Mesothelial cell of epicardium (in vitro differentiated cells): Measurements from ENCODE around the gene NYAP2. TPM values are rescaled to one million over a fixed set of nuclear protein-coding genes. Genes with fewer than 3 reads are reported as not detected.
A peak's percentile ranks its signal among the peaks of the same experiment; 100 is the strongest.

Source experiments
- DNase-seq, 2 experiments: peaks; one replicate each; pipeline ENCODE4 v3.0.0; 2021; ENCODE audit warnings: low spot score in 2 of 2; ENCODE audit not compliant: unreplicated experiment in 2 of 2
- H3K27ac Mint-ChIP-seq: 2 replicates; pipeline ENCODE4 v1.8.0; 2021; ENCODE audit warnings: mixed read lengths
- H3K27me3 Mint-ChIP-seq: 2 replicates; pipeline ENCODE4 v1.8.0; 2021; ENCODE audit warnings: low read depth, mixed read lengths
- H3K36me3 Mint-ChIP-seq: 2 replicates; pipeline ENCODE4 v1.8.0; 2021; ENCODE audit warnings: mixed read lengths
- H3K4me1 Mint-ChIP-seq: 2 replicates; pipeline ENCODE4 v1.8.0; 2021; ENCODE audit warnings: mixed read lengths
- H3K4me3 Mint-ChIP-seq: 2 replicates; pipeline ENCODE4 v1.8.0; 2021; ENCODE audit warnings: mild to moderate bottlenecking, moderate library complexity, mixed read lengths
- H3K9me3 Mint-ChIP-seq: 2 replicates; pipeline ENCODE4 v1.8.0; 2021; ENCODE audit warnings: mixed read lengths
- total RNA-seq: library from RNA; stranded (reverse); gene quantifications from 3 replicates; pipeline ENCODE4 v1.2.1, GENCODE V29; 2021
- TF ChIP-seq, protein P1 (sequence below): fragments of 200-600 bp; sonication (generic); IDR thresholded peaks from one replicate; pipeline ENCODE4 v1.5.0; 2021; ENCODE audit warnings: antibody characterized with exemption; ENCODE audit not compliant: unreplicated experiment

The NYAP2 gene
- total RNA-seq, result not detected in 3 replicates

DNA sequence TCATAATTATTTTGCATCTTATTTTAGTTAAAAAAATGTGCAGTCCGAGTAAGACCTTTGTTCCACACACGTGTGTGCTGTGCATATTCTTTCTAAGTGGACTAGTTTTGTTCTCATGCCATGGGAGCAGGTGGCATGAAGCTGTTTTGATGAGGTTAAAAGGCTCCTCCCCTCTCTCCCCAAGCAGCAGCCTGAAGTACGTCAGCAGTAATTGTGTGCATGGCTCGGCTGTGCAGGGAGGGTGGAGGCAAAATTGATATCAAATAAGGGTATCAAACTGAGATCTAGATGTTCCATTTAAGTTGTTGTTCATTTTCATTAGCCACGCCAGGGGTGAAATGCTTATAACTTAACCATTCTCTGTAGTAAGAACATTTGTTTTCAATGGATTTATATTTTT lies at the start of gene NYAP2:
NYAP2 (plus strand) TSS at position 207 of the 400 bp plus-strand sequence. CDS start 9,171 bp downstream, outside the sequence.
- H3K27ac Mint-ChIP-seq, result no peak within 1 kb of the TSS
- no peak for DNase-seq
- H3K4me3 Mint-ChIP-seq, result no peak within 1 kb of the TSS
- H3K4me1 Mint-ChIP-seq, result no peaks in the 10 kb centered on the region
- TF ChIP-seq, protein P1, sequence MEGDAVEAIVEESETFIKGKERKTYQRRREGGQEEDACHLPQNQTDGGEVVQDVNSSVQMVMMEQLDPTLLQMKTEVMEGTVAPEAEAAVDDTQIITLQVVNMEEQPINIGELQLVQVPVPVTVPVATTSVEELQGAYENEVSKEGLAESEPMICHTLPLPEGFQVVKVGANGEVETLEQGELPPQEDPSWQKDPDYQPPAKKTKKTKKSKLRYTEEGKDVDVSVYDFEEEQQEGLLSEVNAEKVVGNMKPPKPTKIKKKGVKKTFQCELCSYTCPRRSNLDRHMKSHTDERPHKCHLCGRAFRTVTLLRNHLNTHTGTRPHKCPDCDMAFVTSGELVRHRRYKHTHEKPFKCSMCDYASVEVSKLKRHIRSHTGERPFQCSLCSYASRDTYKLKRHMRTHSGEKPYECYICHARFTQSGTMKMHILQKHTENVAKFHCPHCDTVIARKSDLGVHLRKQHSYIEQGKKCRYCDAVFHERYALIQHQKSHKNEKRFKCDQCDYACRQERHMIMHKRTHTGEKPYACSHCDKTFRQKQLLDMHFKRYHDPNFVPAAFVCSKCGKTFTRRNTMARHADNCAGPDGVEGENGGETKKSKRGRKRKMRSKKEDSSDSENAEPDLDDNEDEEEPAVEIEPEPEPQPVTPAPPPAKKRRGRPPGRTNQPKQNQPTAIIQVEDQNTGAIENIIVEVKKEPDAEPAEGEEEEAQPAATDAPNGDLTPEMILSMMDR, result no peak
- peaks cover 33% of the 10 kb centered on the region for H3K27me3 Mint-ChIP-seq
- no peaks in the 10 kb centered on the region for H3K36me3 Mint-ChIP-seq
- no peaks in the 10 kb centered on the region for H3K9me3 Mint-ChIP-seq

DNA sequence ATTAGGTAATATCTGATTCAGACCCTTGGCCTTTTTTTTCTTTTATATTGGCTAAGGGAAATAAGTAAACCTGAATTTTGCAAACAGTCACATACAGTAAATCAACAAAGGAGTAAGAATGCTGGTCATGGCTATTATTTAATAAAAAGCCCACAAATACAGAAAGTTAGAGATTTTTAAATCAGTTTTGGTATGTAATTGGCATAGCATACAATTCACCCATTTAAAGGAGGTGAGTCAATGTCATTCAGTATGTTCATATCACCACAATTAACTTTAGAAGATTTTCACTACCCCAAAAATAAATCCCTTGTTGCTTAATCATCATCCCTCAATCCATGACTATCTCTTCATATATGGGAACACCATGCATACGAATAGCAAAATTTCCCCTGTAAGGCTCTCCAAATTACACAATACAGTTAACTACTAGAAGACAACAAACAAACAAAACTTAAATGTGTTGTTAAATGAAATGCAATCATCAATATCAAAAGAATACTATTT lies 45.9 kb upstream of the NYAP2 start:
- H3K27ac Mint-ChIP-seq, result peak overlapping the region; percentile 26
- TF ChIP-seq, protein P1, result no peak

DNA sequence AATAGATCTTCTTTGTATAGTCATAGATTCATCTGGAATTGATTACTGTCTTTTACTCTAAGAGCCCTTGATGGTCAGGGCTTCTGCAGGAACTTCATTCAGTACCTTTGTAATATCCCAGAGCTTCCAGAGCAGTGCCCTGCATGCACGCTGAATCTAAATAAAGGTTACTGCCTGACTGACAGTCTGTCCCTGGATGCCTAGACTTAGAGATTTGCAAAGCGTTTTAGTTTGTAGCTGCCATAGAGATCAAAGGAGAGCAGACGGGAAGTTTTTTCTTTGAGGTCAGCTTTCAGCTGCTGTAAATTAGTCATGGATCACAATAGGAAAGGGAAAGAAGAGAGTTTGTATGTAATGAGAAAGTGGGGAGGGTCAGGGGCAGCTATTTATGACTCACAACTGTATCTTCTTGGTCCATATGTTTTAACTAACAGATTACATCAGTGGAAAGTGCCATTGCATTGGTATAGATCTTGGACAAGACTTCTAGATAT lies 45.2 kb upstream of the NYAP2 start:
- Mint-ChIP-seq H3K4me1 (peaks cover 8% of the 10 kb centered on the region), H3K36me3 (no peaks in the 10 kb centered on the region), H3K27me3 (no peaks in the 10 kb centered on the region), H3K27ac (no peak overlapping the region), H3K4me3 (no peak overlapping the region), H3K9me3 (no peaks in the 10 kb centered on the region)
- TF ChIP-seq, protein P1, result no peak
- no peak for DNase-seq

More for the DNA sequence above, 45.9 kb upstream of the NYAP2 start:
- Mint-ChIP-seq H3K4me1 (peaks cover 8% of the 10 kb centered on the region), H3K9me3 (no peaks in the 10 kb centered on the region), H3K4me3 (no peak overlapping the region), H3K27me3 (no peaks in the 10 kb centered on the region), H3K36me3 (no peaks in the 10 kb centered on the region)
- DNase-seq, result no peak

DNA sequence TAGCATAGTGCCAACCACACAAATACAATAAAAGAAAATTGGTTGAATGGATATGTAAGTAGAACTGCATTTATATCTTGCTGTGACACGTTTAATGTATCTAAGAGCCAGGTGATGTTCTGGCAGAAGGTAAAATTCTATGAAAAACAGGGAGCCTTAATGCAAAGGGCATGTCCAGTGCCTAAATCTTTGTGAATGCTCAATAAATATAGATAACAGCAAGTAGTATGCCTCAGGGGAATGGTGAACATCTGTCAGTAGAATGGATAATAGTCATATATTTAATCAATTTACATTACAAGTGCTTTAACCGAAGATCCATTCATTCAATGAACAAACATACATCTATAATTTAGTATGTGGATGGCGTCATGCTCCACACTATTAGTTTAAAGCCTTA lies 43.7 kb upstream of the NYAP2 start:
- no peak overlapping the region for H3K4me3 Mint-ChIP-seq
- H3K27ac Mint-ChIP-seq, result no peak overlapping the region
- TF ChIP-seq, protein P1, result no peak
- no peaks in the 10 kb centered on the region for H3K9me3 Mint-ChIP-seq
- H3K27me3 Mint-ChIP-seq, result no peaks in the 10 kb centered on the region
- peaks cover 8% of the 10 kb centered on the region for H3K4me1 Mint-ChIP-seq
- DNase-seq, result no peak
- no peaks in the 10 kb centered on the region for H3K36me3 Mint-ChIP-seq

DNA sequence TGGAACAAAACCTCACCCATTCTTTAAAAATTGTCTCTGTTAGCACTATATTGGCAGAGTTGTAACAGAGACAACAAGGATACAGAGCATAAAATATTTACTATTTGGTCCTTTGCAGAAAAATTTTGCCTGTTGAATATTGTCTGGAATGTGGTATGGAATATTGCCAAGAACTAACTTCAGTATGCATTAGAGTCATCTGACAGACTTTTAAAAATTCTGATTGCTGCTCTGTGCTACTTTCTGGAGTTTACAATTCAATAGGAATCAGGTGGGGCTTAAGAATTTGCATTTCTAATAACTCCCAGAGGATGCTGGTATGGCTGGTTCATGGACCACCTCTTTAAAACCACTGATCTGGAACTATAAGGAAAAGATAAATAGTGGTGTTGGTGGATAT lies 32.8 kb upstream of the NYAP2 start:
- H3K27ac Mint-ChIP-seq, result no peak overlapping the region
- no peak overlapping the region for H3K4me3 Mint-ChIP-seq
- no peaks in the 10 kb centered on the region for H3K36me3 Mint-ChIP-seq
- TF ChIP-seq, protein P1, result no peak
- no peaks in the 10 kb centered on the region for H3K27me3 Mint-ChIP-seq
- H3K4me1 Mint-ChIP-seq, result peaks cover 6% of the 10 kb centered on the region
- H3K9me3 Mint-ChIP-seq, result peaks cover 6% of the 10 kb centered on the region
- DNase-seq, result no peak

DNA sequence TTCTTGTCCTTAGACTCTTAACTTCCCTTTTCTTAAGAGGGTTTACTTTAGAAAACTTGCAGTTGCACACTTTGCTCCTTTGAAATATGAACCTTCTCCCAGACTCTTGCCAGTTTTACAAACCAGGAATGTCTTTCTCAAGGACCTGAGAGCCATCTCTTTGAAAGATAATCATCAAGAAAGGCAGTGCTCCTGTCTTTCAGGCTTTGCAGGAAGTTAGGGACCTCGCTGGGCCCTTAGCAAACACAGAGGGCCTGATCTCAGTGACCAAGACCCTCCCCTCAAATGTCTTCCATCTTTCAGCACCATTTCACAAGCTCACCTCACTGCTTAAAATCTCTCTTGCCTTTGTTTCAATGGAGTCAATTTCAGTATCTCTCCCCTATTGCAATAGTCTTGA lies 32.0 kb upstream of the NYAP2 start:
- Mint-ChIP-seq H3K4me1 (peaks cover 6% of the 10 kb centered on the region), H3K27ac (peak overlapping the region; percentile 41), H3K9me3 (peaks cover 6% of the 10 kb centered on the region), H3K36me3 (no peaks in the 10 kb centered on the region), H3K27me3 (no peaks in the 10 kb centered on the region), H3K4me3 (no peak overlapping the region)
- TF ChIP-seq, protein P1, result no peak
- no peak for DNase-seq
